HepG2 (cell line): ENCODE measurements around the gene LPO. TPM values are rescaled to one million over a fixed set of nuclear protein-coding genes. Genes with fewer than 3 reads are reported as not detected.

Experiments used
- KDM3A ChIP-seq: IDR thresholded peaks from 2 replicates; pipeline ENCODE4 v1.6.1; 2018; ENCODE audit warnings: low read depth, missing compliant biosample characterization
- KIAA2018 ChIP-seq: sonication (generic); formaldehyde crosslinking; IDR thresholded peaks from 2 replicates; pipeline ENCODE4 v1.5.0; 2020; ENCODE audit warnings: mild to moderate bottlenecking, missing genetic modification reagents, borderline replicate concordance
- KLF12 ChIP-seq: sonication (generic); formaldehyde crosslinking; IDR thresholded peaks from 2 replicates; pipeline ENCODE4 v1.4.0; 2020; ENCODE audit warnings: missing genetic modification reagents, borderline replicate concordance
- MAFK ChIP-seq, 2 experiments: IDR thresholded peaks in 1 of 2; conservative IDR thresholded peaks in 1 of 2; 2 replicates each; pipeline ENCODE4 v1.6.1; 2011; ENCODE audit warnings: improper control_type of control experiment in 2 of 2, low read length in 2 of 2
- MBNL3 ChIP-seq: fragments of 250-450 bp; sonication (Bioruptor Pico); conservative IDR thresholded peaks from 2 replicates; pipeline ENCODE4 v1.8.0; 2022; ENCODE audit warnings: mild to moderate bottlenecking, inconsistent platforms
- NKX3-1 ChIP-seq: sonication (generic); formaldehyde crosslinking; IDR thresholded peaks from 2 replicates; pipeline ENCODE4 v1.5.0; 2020; ENCODE audit warnings: missing genetic modification reagents
- POLR2AphosphoS5 ChIP-seq: IDR thresholded peaks from 2 replicates; pipeline ENCODE4 v1.6.1; 2012; ENCODE audit warnings: low read depth, low read length
- SIN3A ChIP-seq: IDR thresholded peaks from 2 replicates; pipeline ENCODE4 v1.6.1; 2011; ENCODE audit warnings: low read depth, mild to moderate bottlenecking, control low read depth, low read length, borderline replicate concordance
- SIX4 ChIP-seq: sonication (generic); formaldehyde crosslinking; IDR thresholded peaks from 2 replicates; pipeline ENCODE4 v1.4.0; 2020; ENCODE audit warnings: missing genetic modification reagents
- WIZ ChIP-seq: sonication (generic); formaldehyde crosslinking; IDR thresholded peaks from 2 replicates; pipeline ENCODE4 v1.5.1; 2020; ENCODE audit warnings: mild to moderate bottlenecking, missing genetic modification reagents
- XBP1 ChIP-seq: sonication (generic); formaldehyde crosslinking; IDR thresholded peaks from 2 replicates; pipeline ENCODE4 v1.5.0; 2020; ENCODE audit warnings: missing genetic modification reagents
- ZBTB46 ChIP-seq: sonication (generic); formaldehyde crosslinking; IDR thresholded peaks from 2 replicates; pipeline ENCODE4 v1.4.0; 2020; ENCODE audit warnings: mild to moderate bottlenecking, missing genetic modification reagents, borderline replicate concordance
- ZNF430 ChIP-seq: sonication (generic); formaldehyde crosslinking; IDR thresholded peaks from 2 replicates; pipeline ENCODE4 v1.9.0; 2021; ENCODE audit warnings: mild to moderate bottlenecking, missing genetic modification reagents
- polyA plus RNA-seq, 8 experiments: library from polyadenylated mRNA; depleted of rRNA in 3 of 8; stranded (reverse) in 7 of 8; unstranded in 1 of 8; fragments of >200 nt; fragmentation: Illumina TruSeq in 4 of 8; extraction: Trizol in 4 of 8; gene quantifications; 2 replicates each; pipeline versions ENCODE4 v1.2.1 to v1.2.3, GENCODE V29; 2011 to 2016; ENCODE audit warnings: low read depth in 4 of 8, missing spikeins in 1 of 8, mixed read lengths in 1 of 8; ENCODE audit not compliant: insufficient read depth in 1 of 8
- total RNA-seq, 5 experiments: library from RNA; depleted of rRNA; stranded (reverse); fragments of >200 nt; fragmentation: Illumina TruSeq; extraction: Trizol; gene quantifications; 2 replicates each; pipeline ENCODE4 v1.2.3, GENCODE V29; 2016; ENCODE audit warnings: low read depth in 1 of 5
- TF ChIP-seq, protein P1 (sequence below), 2 experiments: sonication (generic) in 1 of 2; formaldehyde crosslinking in 1 of 2; IDR thresholded peaks; 2 replicates each; pipeline versions ENCODE4 v1.5.1 to v1.6.1; 2011 to 2020; ENCODE audit warnings: borderline replicate concordance in 1 of 2, low read depth in 1 of 2, low read length in 1 of 2, mild to moderate bottlenecking in 1 of 2, missing genetic modification reagents in 1 of 2, moderate library complexity in 1 of 2

The LPO gene
- total and polyA plus RNA-seq, 2 of the 13 experiments (the other 11 are each of a cell fraction or from before 2014, with no cell fraction given), result not detected

- TF ChIP-seq KIAA2018 (CRISPR knock-in tag) (no peak), SIN3A (no peak), MAFK (conservative IDR thresholded peaks at IDR 0.05 in 1 of 2, IDR thresholded peaks at IDR 0.05 in 1 of 2; ENCODE audit: low read length in 2 of 2) (no peak), ZNF430 (0 out of 2 replicates have a peak, but pooled peaks have one; percentile 60), POLR2AphosphoS5 (no peak), KLF12 (CRISPR knock-in tag) (0 out of 2 replicates have a peak, but pooled peaks have one; percentile 27), NKX3-1 (CRISPR knock-in tag) (peak; percentile 87), WIZ (CRISPR knock-in tag) (no peak; the same call in 1 of the 2 replicates), XBP1 (CRISPR knock-in tag) (no peak; the same call in 1 of the 2 replicates), SIX4 (CRISPR knock-in tag) (no peak), MBNL3 (CRISPR knock-in tag) (no peak), KDM3A (CRISPR knock-in tag) (peak; percentile 56; the same call in 1 of the 2 replicates), ZBTB46 (no peak)
- TF ChIP-seq, protein P1, sequence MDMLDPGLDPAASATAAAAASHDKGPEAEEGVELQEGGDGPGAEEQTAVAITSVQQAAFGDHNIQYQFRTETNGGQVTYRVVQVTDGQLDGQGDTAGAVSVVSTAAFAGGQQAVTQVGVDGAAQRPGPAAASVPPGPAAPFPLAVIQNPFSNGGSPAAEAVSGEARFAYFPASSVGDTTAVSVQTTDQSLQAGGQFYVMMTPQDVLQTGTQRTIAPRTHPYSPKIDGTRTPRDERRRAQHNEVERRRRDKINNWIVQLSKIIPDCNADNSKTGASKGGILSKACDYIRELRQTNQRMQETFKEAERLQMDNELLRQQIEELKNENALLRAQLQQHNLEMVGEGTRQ (IDR thresholded peaks at IDR 0.05; ENCODE audit: low read depth, low read length), result peak; percentile 12; the same call in 1 of the 2 replicates
- TF ChIP-seq, protein P1 (CRISPR knock-in tag; IDR thresholded peaks at IDR 0.05; ENCODE audit: borderline replicate concordance), result peak; percentile 60
Measured at GRCh38 chr17:58249270-58250133, 11.1 kb downstream of the LPO start (continued).
